Transverse colon (tissue), 4 donors: Measurements from ENCODE around the gene CYYR1.

Experiments used
- CTCF ChIP-seq, 5 experiments: fragments of 200-600 bp in 3 of 5; fragments of 450-650 bp in 2 of 5; sonication (generic) in 3 of 5; IDR thresholded peaks; 1 replicate in 2 of 5; 2 replicates in 3 of 5; pipeline ENCODE4 v1.5.1; 2016 to 2017; ENCODE audit warnings: antibody characterized with exemption in 5 of 5, inconsistent platforms in 3 of 5, mild to moderate bottlenecking in 2 of 5, moderate library complexity in 1 of 5
- POLR2A ChIP-seq: fragments of 450-650 bp; IDR thresholded peaks from one replicate; pipeline ENCODE4 v1.6.1; 2016; ENCODE audit warnings: antibody characterized with exemption, mild to moderate bottlenecking, moderate library complexity
- POLR2AphosphoS5 ChIP-seq, 3 donors: sonication (generic); formaldehyde crosslinking; IDR thresholded peaks; one replicate each; pipeline ENCODE4 v1.6.1; 2016; ENCODE audit warnings: antibody characterized with exemption in 3 of 3

- TF ChIP-seq POLR2A (no peak), CTCF (IDR thresholded peaks at IDR 0.05) (no peak), POLR2AphosphoS5 (IDR thresholded peaks at IDR 0.05) (no peak)
These were observed 12.5 kb downstream of the CYYR1 start for GRCh38 chr21:26560612-26561011.
